Panc1 (cell line): ENCODE measurements around the gene CHST9. TPM values are rescaled to one million over a fixed set of nuclear protein-coding genes. Genes with fewer than 3 reads are reported as not detected.

ENCODE experiments used
- ATAC-seq: fragments of 200-7000 bp; cut with Tn5 transposase; 2 replicates; pipeline ENCODE4 v1.9.1; 2020; ENCODE audit warnings: mild to moderate bottlenecking, moderate library complexity
- BruUV-seq: library from RNA; stranded (reverse); fragments of 400-500 nt; replicated peaks from 2 replicates; lab custom pipeline; 2021; lab: Mats Ljungman, UMichigan
- CTCF ChIA-PET: fragments of 300-600 bp; sonication (Branson Sonifier 250); formaldehyde crosslinking; loops from one replicate; lab custom pipeline; 2022; ENCODE audit warnings: antibody characterized with exemption; lab: Charles Lee
- POLR2A ChIA-PET: fragments of 300-600 bp; sonication (Branson Sonifier 250); formaldehyde crosslinking; loops from one replicate; lab custom pipeline; 2022; ENCODE audit warnings: antibody characterized with exemption; lab: Charles Lee
- DNase-seq: peaks from one replicate; pipeline ENCODE4 v3.0.0-alpha.2; 2010; ENCODE audit warnings: low read depth, low spot score
- H3K27ac ChIP-seq: 2 replicates; pipeline ENCODE4 v1.5.1; 2011; ENCODE audit warnings: mild to moderate bottlenecking, low read length, inconsistent platforms
- H3K27me3 ChIP-seq: fragments of 200-500 bp; sonication (Bioruptor generic); 2 replicates; pipeline ENCODE4 v1.6.0; 2014; ENCODE audit warnings: low read length, inconsistent platforms; ENCODE audit not compliant: control insufficient read depth, insufficient read depth
- H3K36me3 ChIP-seq: fragments of 200-500 bp; sonication (Bioruptor generic); 2 replicates; pipeline ENCODE4 v1.5.1; 2014; ENCODE audit warnings: inconsistent platforms, mild to moderate bottlenecking, low read length, moderate library complexity; ENCODE audit not compliant: control insufficient read depth, insufficient read depth
- H3K4me1 ChIP-seq: 2 replicates; pipeline ENCODE4 v1.5.1; 2011; ENCODE audit warnings: inconsistent platforms, mild to moderate bottlenecking, low read length, moderate library complexity; ENCODE audit not compliant: control insufficient read depth, insufficient read depth
- H3K4me3 ChIP-seq, 2 experiments: 2 replicates each; pipeline ENCODE4 v1.5.1; 2011 to 2012; ENCODE audit warnings: low read depth in 2 of 2, low read length in 2 of 2, mild to moderate bottlenecking in 2 of 2, inconsistent platforms in 1 of 2, moderate library complexity in 1 of 2
- H3K9me3 ChIP-seq: fragments of 200-500 bp; sonication (Bioruptor generic); 2 replicates; pipeline ENCODE4 v1.5.1; 2014; ENCODE audit warnings: low read depth, mild to moderate bottlenecking, inconsistent platforms, low read length, moderate library complexity; ENCODE audit not compliant: control insufficient read depth, insufficient read depth
- POLR2AphosphoS5 ChIP-seq: IDR thresholded peaks from 2 replicates; pipeline ENCODE4 v1.6.1; 2012; ENCODE audit warnings: mild to moderate bottlenecking, low read depth, low read length, moderate library complexity
- SIN3A ChIP-seq: IDR thresholded peaks from 2 replicates; pipeline ENCODE4 v1.6.1; 2012; ENCODE audit warnings: low read depth, mild to moderate bottlenecking, low read length, moderate library complexity, borderline replicate concordance; ENCODE audit not compliant: insufficient read depth
- TCF7L2 ChIP-seq: IDR thresholded peaks from 2 replicates; pipeline ENCODE4 v1.6.1; 2011; ENCODE audit warnings: mild to moderate bottlenecking, low read depth, low read length, inconsistent platforms
- in situ Hi-C: cut with HindIII; loops from 2 replicates; pipeline ENCODE4 v1.10.0; 2016; ENCODE audit warnings: low sequenced_read_pairs, low pct_unique_long_range_greater_than_20kb
- intact Hi-C: fragments of 100-400 bp; cut with micrococcal nuclease; formaldehyde crosslinking; loops from one replicate; pipeline ENCODE4 v1.10.0; 2022; ENCODE audit not compliant: unreplicated experiment
- total RNA-seq: library from RNA; stranded (reverse); gene quantifications from one replicate; pipeline ENCODE4 v1.2.1, GENCODE V29; 2021; ENCODE audit not compliant: unreplicated experiment
- TF ChIP-seq, protein P1 (sequence below): fragments of 450-650 bp; IDR thresholded peaks from 2 replicates; pipeline ENCODE4 v1.5.1; 2017; ENCODE audit warnings: mild to moderate bottlenecking
- TF ChIP-seq, protein P2 (sequence below), 2 experiments: IDR thresholded peaks; 2 replicates each; pipeline ENCODE4 v1.6.1; 2011 to 2012; ENCODE audit warnings: low read depth in 2 of 2, control low read depth in 1 of 2, low read length in 1 of 2, mild to moderate bottlenecking in 1 of 2, moderate library complexity in 1 of 2; ENCODE audit not compliant: insufficient read depth in 1 of 2

CHST9 gene
- total RNA-seq, 1 experiment from 2014 or later, result 0.05 TPM

DNA sequence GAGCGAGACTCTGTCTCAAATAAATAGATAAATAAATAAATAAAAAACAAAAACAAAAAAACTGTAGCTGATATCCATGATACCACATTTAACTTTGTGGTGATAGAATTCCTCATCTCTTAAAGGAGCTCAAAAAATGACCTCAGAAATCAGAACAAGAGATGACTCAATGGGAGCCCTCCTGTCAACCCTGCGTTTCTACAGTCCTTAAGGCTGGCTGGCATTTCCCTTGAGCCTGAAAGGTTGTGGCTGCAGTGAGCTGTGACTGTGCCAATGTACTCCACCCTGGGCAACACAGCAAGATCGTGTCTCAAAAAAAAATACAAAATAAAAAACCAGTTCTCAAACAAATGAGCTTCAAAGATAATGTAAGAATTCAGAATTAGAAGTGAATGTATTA lies 40.4 kb downstream of the CHST9 start:
- no peaks in the 10 kb centered on the region for H3K4me1 ChIP-seq
- TF ChIP-seq POLR2AphosphoS5 (no peak), SIN3A (no peak), TCF7L2 (no peak)
- TF ChIP-seq, protein P1, sequence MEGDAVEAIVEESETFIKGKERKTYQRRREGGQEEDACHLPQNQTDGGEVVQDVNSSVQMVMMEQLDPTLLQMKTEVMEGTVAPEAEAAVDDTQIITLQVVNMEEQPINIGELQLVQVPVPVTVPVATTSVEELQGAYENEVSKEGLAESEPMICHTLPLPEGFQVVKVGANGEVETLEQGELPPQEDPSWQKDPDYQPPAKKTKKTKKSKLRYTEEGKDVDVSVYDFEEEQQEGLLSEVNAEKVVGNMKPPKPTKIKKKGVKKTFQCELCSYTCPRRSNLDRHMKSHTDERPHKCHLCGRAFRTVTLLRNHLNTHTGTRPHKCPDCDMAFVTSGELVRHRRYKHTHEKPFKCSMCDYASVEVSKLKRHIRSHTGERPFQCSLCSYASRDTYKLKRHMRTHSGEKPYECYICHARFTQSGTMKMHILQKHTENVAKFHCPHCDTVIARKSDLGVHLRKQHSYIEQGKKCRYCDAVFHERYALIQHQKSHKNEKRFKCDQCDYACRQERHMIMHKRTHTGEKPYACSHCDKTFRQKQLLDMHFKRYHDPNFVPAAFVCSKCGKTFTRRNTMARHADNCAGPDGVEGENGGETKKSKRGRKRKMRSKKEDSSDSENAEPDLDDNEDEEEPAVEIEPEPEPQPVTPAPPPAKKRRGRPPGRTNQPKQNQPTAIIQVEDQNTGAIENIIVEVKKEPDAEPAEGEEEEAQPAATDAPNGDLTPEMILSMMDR, result no peak
- TF ChIP-seq, protein P2, sequence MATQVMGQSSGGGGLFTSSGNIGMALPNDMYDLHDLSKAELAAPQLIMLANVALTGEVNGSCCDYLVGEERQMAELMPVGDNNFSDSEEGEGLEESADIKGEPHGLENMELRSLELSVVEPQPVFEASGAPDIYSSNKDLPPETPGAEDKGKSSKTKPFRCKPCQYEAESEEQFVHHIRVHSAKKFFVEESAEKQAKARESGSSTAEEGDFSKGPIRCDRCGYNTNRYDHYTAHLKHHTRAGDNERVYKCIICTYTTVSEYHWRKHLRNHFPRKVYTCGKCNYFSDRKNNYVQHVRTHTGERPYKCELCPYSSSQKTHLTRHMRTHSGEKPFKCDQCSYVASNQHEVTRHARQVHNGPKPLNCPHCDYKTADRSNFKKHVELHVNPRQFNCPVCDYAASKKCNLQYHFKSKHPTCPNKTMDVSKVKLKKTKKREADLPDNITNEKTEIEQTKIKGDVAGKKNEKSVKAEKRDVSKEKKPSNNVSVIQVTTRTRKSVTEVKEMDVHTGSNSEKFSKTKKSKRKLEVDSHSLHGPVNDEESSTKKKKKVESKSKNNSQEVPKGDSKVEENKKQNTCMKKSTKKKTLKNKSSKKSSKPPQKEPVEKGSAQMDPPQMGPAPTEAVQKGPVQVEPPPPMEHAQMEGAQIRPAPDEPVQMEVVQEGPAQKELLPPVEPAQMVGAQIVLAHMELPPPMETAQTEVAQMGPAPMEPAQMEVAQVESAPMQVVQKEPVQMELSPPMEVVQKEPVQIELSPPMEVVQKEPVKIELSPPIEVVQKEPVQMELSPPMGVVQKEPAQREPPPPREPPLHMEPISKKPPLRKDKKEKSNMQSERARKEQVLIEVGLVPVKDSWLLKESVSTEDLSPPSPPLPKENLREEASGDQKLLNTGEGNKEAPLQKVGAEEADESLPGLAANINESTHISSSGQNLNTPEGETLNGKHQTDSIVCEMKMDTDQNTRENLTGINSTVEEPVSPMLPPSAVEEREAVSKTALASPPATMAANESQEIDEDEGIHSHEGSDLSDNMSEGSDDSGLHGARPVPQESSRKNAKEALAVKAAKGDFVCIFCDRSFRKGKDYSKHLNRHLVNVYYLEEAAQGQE (IDR thresholded peaks at IDR 0.05; ENCODE audit: insufficient read depth in 1 of 2, low read depth in 2 of 2, low read length in 1 of 2), result no peak
- H3K27me3 ChIP-seq, result no peaks in the 10 kb centered on the region
- no peak overlapping the region for H3K27ac ChIP-seq
- no peak for ATAC-seq
- no peaks in the 10 kb centered on the region for H3K9me3 ChIP-seq
- no peak for DNase-seq
- in situ Hi-C loops, result no loop called here
- no peak overlapping the region for H3K4me3 ChIP-seq
- no peaks in the 10 kb centered on the region; the same call in 1 of the 2 replicates for H3K36me3 ChIP-seq
- CTCF ChIA-PET, result no interaction called here
- no TSS peak for BruUV-seq
- POLR2A ChIA-PET, result no interaction called here
- intact Hi-C loops, result no loop called here

DNA sequence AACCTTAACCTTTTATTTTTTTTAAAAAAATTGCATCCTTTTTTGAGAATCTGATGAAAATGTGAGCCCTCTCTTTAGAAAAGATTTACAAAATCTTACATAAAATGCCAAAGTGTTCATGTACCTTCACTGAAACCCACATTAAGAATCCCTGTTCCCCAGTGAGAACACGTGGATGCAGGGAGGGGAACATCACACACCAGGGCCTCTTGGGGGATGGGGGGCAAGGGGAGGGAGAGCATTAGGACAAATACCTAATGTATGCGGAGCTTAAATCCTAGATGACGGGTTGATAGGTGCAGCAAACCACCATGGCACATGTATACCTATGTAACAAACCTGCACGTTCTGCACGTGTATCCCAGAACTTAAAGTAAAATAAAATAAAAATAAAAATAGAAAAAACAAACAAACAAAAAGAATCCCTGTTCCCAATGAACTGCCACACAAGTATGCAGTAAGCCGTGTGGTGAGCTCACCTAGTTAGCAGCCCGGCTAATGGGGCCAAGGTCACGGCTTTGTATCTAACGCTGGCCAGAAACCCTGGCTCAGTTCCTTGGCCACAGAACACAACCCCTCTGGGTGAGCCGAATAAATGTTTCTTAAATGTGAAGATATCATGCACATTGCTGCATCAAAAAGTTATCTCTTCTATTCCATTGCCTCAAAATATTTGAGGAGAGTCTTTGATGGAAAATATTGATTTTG lies 41.4 kb downstream of the CHST9 start:
- TF ChIP-seq POLR2AphosphoS5 (no peak), SIN3A (no peak), TCF7L2 (no peak)
- TF ChIP-seq, protein P2 (IDR thresholded peaks at IDR 0.05; ENCODE audit: insufficient read depth in 1 of 2, low read depth in 2 of 2, low read length in 1 of 2), result no peak
- TF ChIP-seq, protein P1, result no peak
- CTCF ChIA-PET, result no interaction called here
- POLR2A ChIA-PET, result no interaction called here
- no peaks in the 10 kb centered on the region for H3K4me1 ChIP-seq
- no peak overlapping the region for H3K4me3 ChIP-seq
- no TSS peak for BruUV-seq
- intact Hi-C loops, result no loop called here
- DNase-seq, result no peak
- ATAC-seq, result no peak
- in situ Hi-C loops, result no loop called here
- no peaks in the 10 kb centered on the region; the same call in 1 of the 2 replicates for H3K36me3 ChIP-seq
- H3K27me3 ChIP-seq, result no peaks in the 10 kb centered on the region
- H3K27ac ChIP-seq, result no peak overlapping the region
- no peaks in the 10 kb centered on the region for H3K9me3 ChIP-seq
